CD4-positive, CD25-positive, alpha-beta regulatory T cell (primary cell): ENCODE measurements around the gene RIC8B. TPM values are rescaled to one million over a fixed set of nuclear protein-coding genes. Genes with fewer than 3 reads are reported as not detected.

Source experiments
- ATAC-seq, 2 donors: fragments of 150-1000 bp; cut with Tn5 transposase; one replicate each; pipeline ENCODE4 v1.10.0; 2021; ENCODE audit warnings: low read depth in 2 of 2, moderate number of reproducible peaks in 2 of 2, moderate library complexity in 1 of 2
- DNase-seq, 3 donors: peaks; one replicate each; pipeline versions ENCODE4 v3.0.0 to v3.0.0-alpha.2; 2012 to 2022; ENCODE audit warnings: mixed read lengths in 1 of 3
- H3K27ac ChIP-seq: one replicate; pipeline ENCODE4 v1.7.0; 2013; ENCODE audit warnings: mild to moderate bottlenecking, low read length; ENCODE audit not compliant: insufficient read depth, poor library complexity, severe bottlenecking
- H3K27me3 ChIP-seq: one replicate; pipeline ENCODE4 v1.7.0; 2013; ENCODE audit warnings: low read length; ENCODE audit not compliant: control insufficient read depth, insufficient read depth
- H3K36me3 ChIP-seq: one replicate; pipeline ENCODE4 v1.7.0; 2013; ENCODE audit warnings: mild to moderate bottlenecking, low read length, moderate library complexity; ENCODE audit not compliant: control insufficient read depth, insufficient read depth
- H3K4me1 ChIP-seq: 2 replicates; pipeline ENCODE4 v1.7.0; 2013; ENCODE audit warnings: mild to moderate bottlenecking, low read length; ENCODE audit not compliant: insufficient read depth, control insufficient read depth, poor library complexity, severe bottlenecking
- H3K4me3 ChIP-seq: one replicate; pipeline ENCODE4 v1.7.0; 2013; ENCODE audit warnings: low read depth, mild to moderate bottlenecking, low read length, moderate library complexity
- H3K9me3 ChIP-seq, 2 experiments: 1 replicate in 1 of 2; 2 replicates in 1 of 2; pipeline ENCODE4 v1.7.0; 2013; ENCODE audit warnings: low read length in 2 of 2, mild to moderate bottlenecking in 1 of 2, moderate library complexity in 1 of 2; ENCODE audit not compliant: control insufficient read depth in 2 of 2
- H3K27ac Mint-ChIP-seq, 3 donors: one replicate each; pipeline ENCODE4 v1.8.0; 2020 to 2022; ENCODE audit warnings: mild to moderate bottlenecking in 3 of 3, mixed read lengths in 3 of 3, moderate library complexity in 2 of 3
- H3K27me3 Mint-ChIP-seq: one replicate; pipeline ENCODE4 v1.8.0; 2022; ENCODE audit warnings: mild to moderate bottlenecking, mixed read lengths
- H3K36me3 Mint-ChIP-seq: one replicate; pipeline ENCODE4 v1.8.0; 2020; ENCODE audit warnings: mixed read lengths
- H3K4me1 Mint-ChIP-seq, 4 donors: one replicate each; pipeline ENCODE4 v1.8.0; 2020 to 2022; ENCODE audit warnings: mixed read lengths in 4 of 4, mild to moderate bottlenecking in 1 of 4
- H3K4me3 Mint-ChIP-seq, 4 donors: one replicate each; pipeline ENCODE4 v1.8.0; 2020 to 2022; ENCODE audit warnings: mild to moderate bottlenecking in 4 of 4, mixed read lengths in 4 of 4, moderate library complexity in 3 of 4
- H3K9me3 Mint-ChIP-seq, 7 donors: one replicate each; pipeline ENCODE4 v1.8.0; 2020 to 2022; ENCODE audit warnings: mixed read lengths in 7 of 7, mild to moderate bottlenecking in 3 of 7, moderate library complexity in 2 of 7
- polyA plus RNA-seq, 4 donors: library from polyadenylated mRNA; unstranded; fragments of 300-500 nt; fragmentation: Illumina TruSeq; gene quantifications; one replicate each; pipeline ENCODE4 v1.2.3, GENCODE V29; 2021
- total RNA-seq: library from RNA; stranded (reverse); gene quantifications from one replicate; pipeline ENCODE4 v1.2.3, GENCODE V29; 2022

The RIC8B gene
- total and polyA plus RNA-seq, 5 donors from 2014 or later, result 5.2 to 16.0 (median 5.5) TPM

- Mint-ChIP-seq H3K27me3 (no peaks in the 10 kb centered on the region), H3K9me3 (no peaks in the 10 kb centered on the region), H3K4me3 (no peak overlapping the region), H3K27ac (no peak overlapping the region), H3K36me3 (no peaks in the 10 kb centered on the region), H3K4me1 (peaks cover 15 to 40% (median 20%) of the 10 kb centered on the region in 4 donors)
- no peak for ATAC-seq
- Histone ChIP-seq H3K4me1 (peaks cover 22% of the 10 kb centered on the region), H3K27me3 (no peaks in the 10 kb centered on the region), H3K36me3 (no peaks in the 10 kb centered on the region), H3K9me3 (no peaks in the 10 kb centered on the region), H3K4me3 (no peak overlapping the region), H3K27ac (no peak overlapping the region)
- no peak for DNase-seq
Measured at GRCh38 chr12:106771425-106771824, 3.1 kb upstream of the RIC8B start.

- Mint-ChIP-seq H3K4me1 (peaks cover 29 to 42% (median 34%) of the 10 kb centered on the region in 4 donors), H3K27ac (peak overlapping the region; percentile 43 to 99 (median 96)), H3K27me3 (no peaks in the 10 kb centered on the region), H3K36me3 (no peaks in the 10 kb centered on the region), H3K9me3 (no peaks in the 10 kb centered on the region), H3K4me3 (peak overlapping the region; percentile 94 to 99 (median 96))
- DNase-seq (peak in 1 of 3 donors; percentile 3), ATAC-seq (no peak)
- Histone ChIP-seq H3K27ac (peak overlapping the region; percentile 81), H3K27me3 (no peaks in the 10 kb centered on the region), H3K36me3 (no peaks in the 10 kb centered on the region), H3K9me3 (no peaks in the 10 kb centered on the region), H3K4me1 (peaks cover 25% of the 10 kb centered on the region), H3K4me3 (peak overlapping the region; percentile 85)
Measured at GRCh38 chr12:106773286-106774004, 1.0 kb upstream of the RIC8B start.

GRCh38 chr12:106774808-106775524 lies 484 bp downstream of the RIC8B start:
- peaks cover 25% of the 10 kb centered on the region for H3K4me1 ChIP-seq
- peak overlapping the region; percentile 96 to 99 (median 98) for H3K27ac Mint-ChIP-seq
- peaks cover 31 to 48% (median 35%) of the 10 kb centered on the region in 4 donors for H3K4me1 Mint-ChIP-seq
- no peaks in the 10 kb centered on the region for H3K27me3 ChIP-seq
- H3K4me3 ChIP-seq, result peak overlapping the region; percentile 90
- DNase-seq (peak in 2 of 3 donors; percentile 17 to 39), ATAC-seq (peak in 1 of 2 donors; percentile 2)
- H3K36me3 ChIP-seq, result no peaks in the 10 kb centered on the region
- H3K9me3 Mint-ChIP-seq, result no peaks in the 10 kb centered on the region
- H3K9me3 ChIP-seq, result no peaks in the 10 kb centered on the region
- H3K4me3 Mint-ChIP-seq, result peak overlapping the region; percentile 94 to 99 (median 96)
- H3K27ac ChIP-seq, result peak overlapping the region; percentile 81
- H3K27me3 Mint-ChIP-seq, result no peaks in the 10 kb centered on the region
- H3K36me3 Mint-ChIP-seq, result peaks cover 2% of the 10 kb centered on the region

- H3K4me1 ChIP-seq, result peaks cover 25% of the 10 kb centered on the region
- no peaks in the 10 kb centered on the region for H3K27me3 ChIP-seq
- H3K27ac ChIP-seq, result no peak overlapping the region
- Mint-ChIP-seq H3K9me3 (no peaks in the 10 kb centered on the region), H3K36me3 (peaks cover 9% of the 10 kb centered on the region), H3K27me3 (no peaks in the 10 kb centered on the region), H3K4me1 (peaks cover 34 to 56% (median 45%) of the 10 kb centered on the region in 4 donors), H3K27ac (no peak overlapping the region), H3K4me3 (peak overlapping the region in 1 of 4 donors; percentile 94)
- DNase-seq (no peak), ATAC-seq (no peak)
- H3K4me3 ChIP-seq, result no peak overlapping the region
- no peaks in the 10 kb centered on the region for H3K36me3 ChIP-seq
- no peaks in the 10 kb centered on the region for H3K9me3 ChIP-seq
Measured at GRCh38 chr12:106776897-106777296, 2.4 kb downstream of the RIC8B start.

- peaks cover 10% of the 10 kb centered on the region for H3K4me1 ChIP-seq
- H3K36me3 ChIP-seq, result peaks cover 14% of the 10 kb centered on the region
- Mint-ChIP-seq H3K9me3 (no peaks in the 10 kb centered on the region), H3K27me3 (no peaks in the 10 kb centered on the region), H3K4me1 (peaks cover 51 to 57% (median 53%) of the 10 kb centered on the region in 4 donors), H3K27ac (no peak overlapping the region), H3K4me3 (no peak overlapping the region), H3K36me3 (peaks cover 31% of the 10 kb centered on the region)
- H3K27me3 ChIP-seq, result no peaks in the 10 kb centered on the region
- H3K27ac ChIP-seq, result no peak overlapping the region
- H3K4me3 ChIP-seq, result no peak overlapping the region
- no peak for ATAC-seq
- no peaks in the 10 kb centered on the region for H3K9me3 ChIP-seq
- no peak for DNase-seq
Measured at GRCh38 chr12:106780010-106780631, 5.6 kb downstream of the RIC8B start.

- Mint-ChIP-seq H3K27me3 (no peaks in the 10 kb centered on the region), H3K4me3 (peak overlapping the region in 1 of 4 donors; percentile 34), H3K36me3 (peaks cover 42% of the 10 kb centered on the region), H3K27ac (no peak overlapping the region), H3K9me3 (no peaks in the 10 kb centered on the region), H3K4me1 (peaks cover 32 to 38% (median 36%) of the 10 kb centered on the region in 4 donors)
- no peaks in the 10 kb centered on the region for H3K9me3 ChIP-seq
- H3K27ac ChIP-seq, result no peak overlapping the region
- H3K27me3 ChIP-seq, result no peaks in the 10 kb centered on the region
- H3K4me3 ChIP-seq, result no peak overlapping the region
- ATAC-seq (no peak), DNase-seq (no peak)
- no peaks in the 10 kb centered on the region for H3K4me1 ChIP-seq
- peaks cover 19% of the 10 kb centered on the region for H3K36me3 ChIP-seq
Measured at GRCh38 chr12:106782619-106783018, 8.1 kb downstream of the RIC8B start.

GRCh38 chr12:106783515-106783914 lies 9.0 kb downstream of the RIC8B start:
- Histone ChIP-seq H3K9me3 (no peaks in the 10 kb centered on the region), H3K27me3 (no peaks in the 10 kb centered on the region), H3K4me1 (no peaks in the 10 kb centered on the region), H3K4me3 (no peak overlapping the region), H3K27ac (no peak overlapping the region), H3K36me3 (peaks cover 19% of the 10 kb centered on the region)
- H3K4me3 Mint-ChIP-seq, result peak overlapping the region in 1 of 4 donors; percentile 34
- DNase-seq, result no peak
- no peak overlapping the region for H3K27ac Mint-ChIP-seq
- no peak for ATAC-seq
- H3K27me3 Mint-ChIP-seq, result no peaks in the 10 kb centered on the region
- H3K36me3 Mint-ChIP-seq, result peaks cover 48% of the 10 kb centered on the region
- H3K9me3 Mint-ChIP-seq, result no peaks in the 10 kb centered on the region
- H3K4me1 Mint-ChIP-seq, result peaks cover 26 to 30% (median 28%) of the 10 kb centered on the region in 4 donors
